HepG2 (cell line): Measurements from ENCODE around the gene SAP130. TPM values are rescaled to one million over a fixed set of nuclear protein-coding genes. Genes with fewer than 3 reads are reported as not detected.

Experiments used
- AGO1 ChIP-seq: fragments of 200-400 bp; formaldehyde crosslinking; IDR thresholded peaks from 2 replicates; pipeline ENCODE4 v1.6.1; 2017; ENCODE audit warnings: mild to moderate bottlenecking, low read depth, low read length, moderate library complexity; ENCODE audit not compliant: poor library complexity, severe bottlenecking
- E2F1 ChIP-seq: sonication (generic); formaldehyde crosslinking; IDR thresholded peaks from 2 replicates; pipeline ENCODE4 v1.5.0; 2020; ENCODE audit warnings: missing genetic modification reagents
- EP300 ChIP-seq, 3 experiments: sonication (generic) in 1 of 3; formaldehyde crosslinking in 1 of 3; IDR thresholded peaks; 2 replicates each; pipeline versions ENCODE4 v1.5.1 to v1.6.1; 2011 to 2020; ENCODE audit warnings: low read depth in 2 of 3, low read length in 2 of 3, borderline replicate concordance in 1 of 3, improper control_type of control experiment in 1 of 3, mild to moderate bottlenecking in 1 of 3, missing genetic modification reagents in 1 of 3, moderate library complexity in 1 of 3
- KAT8 ChIP-seq: IDR thresholded peaks from 2 replicates; pipeline ENCODE4 v1.6.1; 2016; ENCODE audit warnings: missing genetic modification reagents, missing compliant biosample characterization
- KLF16 ChIP-seq, 2 experiments: sonication (generic) in 1 of 2; formaldehyde crosslinking in 1 of 2; IDR thresholded peaks; 2 replicates each; pipeline versions ENCODE4 v1.6.1 to v1.8.0; 2016 to 2023; ENCODE audit warnings: missing genetic modification reagents in 2 of 2, missing compliant biosample characterization in 1 of 2
- LCORL ChIP-seq, 2 experiments: fragments of 450-650 bp in 1 of 2; sonication (generic) in 1 of 2; formaldehyde crosslinking in 1 of 2; IDR thresholded peaks; 2 replicates each; pipeline versions ENCODE4 v1.5.0 to v1.6.1; 2017 to 2020; ENCODE audit warnings: antibody characterized with exemption in 1 of 2, missing genetic modification reagents in 1 of 2
- NFKB2 ChIP-seq: sonication (generic); formaldehyde crosslinking; IDR thresholded peaks from 2 replicates; pipeline ENCODE4 v1.4.0; 2020; ENCODE audit warnings: missing genetic modification reagents, borderline replicate concordance
- PAWR ChIP-seq: sonication (generic); formaldehyde crosslinking; IDR thresholded peaks from 2 replicates; pipeline ENCODE4 v1.4.0; 2020; ENCODE audit warnings: missing genetic modification reagents, mild to moderate bottlenecking, borderline replicate concordance
- TEAD3 ChIP-seq: optimal IDR thresholded peaks from 2 replicates; pipeline ENCODE3; 2016; ENCODE audit warnings: borderline replicate concordance
- ZBTB21 ChIP-seq: sonication (generic); formaldehyde crosslinking; IDR thresholded peaks from 2 replicates; pipeline ENCODE4 v1.4.0; 2020; ENCODE audit warnings: missing genetic modification reagents
- ZBTB3 ChIP-seq: sonication (generic); formaldehyde crosslinking; IDR thresholded peaks from 2 replicates; pipeline ENCODE4 v1.4.0; 2020; ENCODE audit warnings: low read depth, mild to moderate bottlenecking, moderate library complexity, missing genetic modification reagents, borderline replicate concordance
- ZBTB33 ChIP-seq: sonication (generic); formaldehyde crosslinking; IDR thresholded peaks from 2 replicates; pipeline ENCODE4 v1.4.0; 2020; ENCODE audit warnings: missing genetic modification reagents
- ZFAT ChIP-seq: sonication (generic); formaldehyde crosslinking; conservative IDR thresholded peaks from 2 replicates; pipeline ENCODE4 v1.8.1; 2023; ENCODE audit warnings: missing genetic modification reagents, inconsistent platforms
- ZNF362 ChIP-seq: sonication (generic); formaldehyde crosslinking; IDR thresholded peaks from 2 replicates; pipeline ENCODE4 v1.4.0; 2020; ENCODE audit warnings: missing genetic modification reagents, mild to moderate bottlenecking, borderline replicate concordance
- ZNF614 ChIP-seq: IDR thresholded peaks from 2 replicates; pipeline ENCODE4 v1.6.1; 2018; ENCODE audit warnings: missing biosample characterization, missing genetic modification reagents, inconsistent platforms, borderline replicate concordance
- ZNF75D ChIP-seq: sonication (generic); formaldehyde crosslinking; IDR thresholded peaks from 2 replicates; pipeline ENCODE4 v1.8.1; 2023; ENCODE audit warnings: missing genetic modification reagents, mild to moderate bottlenecking, borderline replicate concordance
- ZNF816 ChIP-seq: sonication (generic); formaldehyde crosslinking; IDR thresholded peaks from 2 replicates; pipeline ENCODE4 v1.8.0; 2022; ENCODE audit warnings: missing genetic modification reagents, mild to moderate bottlenecking, borderline replicate concordance
- ZNF891 ChIP-seq: sonication (generic); formaldehyde crosslinking; IDR thresholded peaks from 2 replicates; pipeline ENCODE4 v1.5.0; 2020; ENCODE audit warnings: mild to moderate bottlenecking, missing genetic modification reagents
- polyA plus RNA-seq, 8 experiments: library from polyadenylated mRNA; depleted of rRNA in 3 of 8; stranded (reverse) in 7 of 8; unstranded in 1 of 8; fragments of >200 nt; fragmentation: Illumina TruSeq in 4 of 8; extraction: Trizol in 4 of 8; gene quantifications; 2 replicates each; pipeline versions ENCODE4 v1.2.1 to v1.2.3, GENCODE V29; 2011 to 2016; ENCODE audit warnings: low read depth in 4 of 8, missing spikeins in 1 of 8, mixed read lengths in 1 of 8; ENCODE audit not compliant: insufficient read depth in 1 of 8
- total RNA-seq, 5 experiments: library from RNA; depleted of rRNA; stranded (reverse); fragments of >200 nt; fragmentation: Illumina TruSeq; extraction: Trizol; gene quantifications; 2 replicates each; pipeline ENCODE4 v1.2.3, GENCODE V29; 2016; ENCODE audit warnings: low read depth in 1 of 5

The SAP130 gene
- total and polyA plus RNA-seq, 2 of the 13 experiments (the other 11 are each of a cell fraction or from before 2014, with no cell fraction given), result 11.1 to 18.6 TPM

DNA sequence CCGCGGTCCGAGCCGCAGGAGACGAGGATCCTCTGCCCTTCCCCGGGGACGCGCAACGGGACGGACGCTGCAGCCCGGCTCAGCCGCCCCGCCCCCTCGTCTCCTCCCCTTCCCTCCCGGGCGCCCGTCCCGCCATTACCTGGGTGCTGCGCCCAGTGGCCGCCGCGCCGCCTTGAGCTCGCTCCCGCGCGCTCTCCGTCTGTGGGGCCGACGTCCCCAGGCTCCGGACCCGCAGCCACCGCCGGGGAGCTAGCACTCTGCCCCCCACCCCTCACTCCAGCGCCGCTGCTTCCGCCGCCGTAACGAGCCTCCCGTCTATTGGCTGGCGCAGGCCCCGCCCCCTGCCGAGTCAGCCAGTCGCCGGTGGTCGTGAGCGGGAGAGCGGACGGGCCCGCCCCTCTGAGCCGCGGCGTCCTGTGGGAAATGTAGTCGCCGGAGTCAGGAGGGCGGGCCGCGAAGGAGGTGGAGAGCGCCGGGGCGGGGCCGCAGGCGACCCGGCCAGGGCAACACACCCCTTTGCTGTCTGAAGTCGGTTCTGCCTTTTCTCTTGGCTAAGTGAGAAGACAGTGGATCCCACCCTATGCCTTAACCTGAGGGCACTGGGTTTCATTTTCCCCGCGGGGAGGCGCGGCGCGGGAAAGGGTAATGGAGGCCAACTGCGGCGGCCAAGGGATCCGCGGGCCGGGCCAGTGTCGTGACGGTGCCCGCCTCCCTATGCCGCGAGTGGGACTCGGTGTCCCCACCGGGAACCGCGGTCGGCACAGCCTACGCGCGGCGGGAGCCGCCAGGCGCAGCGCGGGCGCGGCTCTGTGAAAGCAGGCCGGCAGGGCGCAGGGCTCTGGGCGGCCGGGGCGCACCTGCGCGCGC, at the start of gene SAP130 (continued):
- TF ChIP-seq E2F1 (CRISPR knock-in tag), result peak; percentile 20; the same call in 1 of the 2 replicates
- TF ChIP-seq KAT8 (CRISPR knock-in tag), result peak; percentile 61; the same call in 1 of the 2 replicates
- TF ChIP-seq ZFAT (CRISPR knock-in tag), result no peak
- TF ChIP-seq ZBTB33 (CRISPR knock-in tag), result 0 out of 2 replicates have a peak, but pooled peaks have one; percentile 12
- no peak for TF ChIP-seq LCORL (IDR thresholded peaks at IDR 0.05)
- peak; percentile 75 for TF ChIP-seq LCORL (CRISPR knock-in tag; IDR thresholded peaks at IDR 0.05)
- TF ChIP-seq PAWR, result no peak; the same call in 1 of the 2 replicates
- peak; percentile 37; the same call in 1 of the 2 replicates for TF ChIP-seq ZNF362 (CRISPR knock-in tag)
- TF ChIP-seq TEAD3, result peak; percentile 8
- peak; percentile 73; the same call in 1 of the 2 replicates for TF ChIP-seq NFKB2 (CRISPR knock-in tag)
- no peak for TF ChIP-seq ZNF75D (CRISPR knock-in tag)
- TF ChIP-seq ZNF816 (CRISPR knock-in tag), result peak; percentile 59; the same call in 1 of the 2 replicates
- peak in 1 of 2 experiments; percentile 53; a peak in 1 of 4 replicates for TF ChIP-seq KLF16 (CRISPR knock-in tag; IDR thresholded peaks at IDR 0.05)
- TF ChIP-seq ZNF614 (CRISPR knock-in tag), result peak; percentile 72; the same call in 1 of the 2 replicates
- TF ChIP-seq ZBTB21 (CRISPR knock-in tag), result peak; percentile 26; the same call in 1 of the 2 replicates
- no peak for TF ChIP-seq EP300 (IDR thresholded peaks at IDR 0.05; ENCODE audit: low read depth in 2 of 2, low read length in 2 of 2)
- TF ChIP-seq EP300 (CRISPR knock-in tag; IDR thresholded peaks at IDR 0.05; ENCODE audit: borderline replicate concordance), result no peak
- TF ChIP-seq ZNF891 (CRISPR knock-in tag), result peak; percentile 78; the same call in 1 of the 2 replicates
- peak; percentile 61; the same call in 1 of the 2 replicates for TF ChIP-seq ZBTB3 (CRISPR knock-in tag)
- peak; percentile 4 for TF ChIP-seq AGO1
